Skin of body (tissue), 2 donors: ENCODE data around the gene PRC1. TPM values are rescaled to one million over a fixed set of nuclear protein-coding genes. Genes with fewer than 3 reads are reported as not detected.

Source experiments
- small RNA-seq: library from RNA; depleted of rRNA; stranded (forward); fragments of <200 nt; gene quantifications from one replicate; pipeline ENCODE3, GENCODE V24; 2014; ENCODE audit warnings: low replicate concordance
- total RNA-seq: library from RNA; depleted of rRNA; stranded (reverse); fragments of >200 nt; gene quantifications from one replicate; pipeline ENCODE4 v1.2.3, GENCODE V29; 2014

The PRC1 gene
- total RNA-seq, 1 donor from 2014 or later: 54.9 TPM

Small RNAs within 50 kb of the gene (small RNA-seq; reads per million reads assigned to genes)
- gene RF00019: not detected

Other genes starting within 250 kb of the PRC1 start
- 26.9 TPM for gene FURIN, start 125.9 kb downstream of the PRC1 start, total RNA-seq
- gene FES, start 110.0 kb downstream of the PRC1 start, total RNA-seq: 23.0 TPM
- gene MAN2A2, start 91.2 kb downstream of the PRC1 start, total RNA-seq: 22.5 TPM
- 7.9 TPM for gene HDDC3, start 62.0 kb downstream of the PRC1 start, total RNA-seq
- 45.0 TPM for gene UNC45A, start 59.2 kb downstream of the PRC1 start, total RNA-seq
- 12.9 TPM for gene RCCD1, start 39.7 kb downstream of the PRC1 start, total RNA-seq
- 3.1 TPM for gene VPS33B, start 28.1 kb upstream of the PRC1 start, total RNA-seq
- gene SV2B, start 105.7 kb upstream of the PRC1 start, total RNA-seq: 1.5 TPM